ENCODE measurements around the gene BTBD18.

GRCh38 chr11:57729479-57729878 lies 22.1 kb downstream of the BTBD18 start:
- TF ChIP-seq NFIC (IDR thresholded peaks at IDR 0.05) (no peak), MAX (IDR thresholded peaks at IDR 0.05) (no peak), REST (IDR thresholded peaks at IDR 0.05; ENCODE audit: low read depth) (no peak), YY1 (IDR thresholded peaks at IDR 0.05; ENCODE audit: low read depth) (no peak)

All from Ishikawa (cell line).